GM23338 (cell line): ENCODE results near the gene C17orf100.
"Not testable (repeated sequence)": the region's sequence is repeated elsewhere in the genome, so short reads cannot be mapped to it uniquely, and the experiment has no call there.

ENCODE experiments used
- CREB1 ChIP-seq: fragments of 250-450 bp; sonication (Bioruptor Pico); IDR thresholded peaks from 2 replicates; pipeline ENCODE4 v1.5.0; 2020; ENCODE audit warnings: low read depth, mild to moderate bottlenecking, moderate library complexity
- CTCF ChIP-seq, 2 experiments: fragments of 200-600 bp in 1 of 2; sonication (generic) in 1 of 2; conservative IDR thresholded peaks; 2 replicates each; pipeline versions ENCODE4 v1.5.1 to v1.6.1; 2016 to 2017; ENCODE audit warnings: antibody characterized with exemption in 2 of 2, low read depth in 2 of 2, mild to moderate bottlenecking in 2 of 2, moderate library complexity in 1 of 2
- ETS1 ChIP-seq: IDR thresholded peaks from 2 replicates; pipeline ENCODE4 v1.6.1; 2016; ENCODE audit warnings: antibody characterized with exemption
- EZH2 ChIP-seq: fragments of 200-600 bp; sonication (generic); IDR thresholded peaks from one replicate; pipeline ENCODE4 v1.8.0; 2017; ENCODE audit warnings: antibody characterized with exemption, mild to moderate bottlenecking, low read depth; ENCODE audit not compliant: unreplicated experiment
- EZH2phosphoT487 ChIP-seq: fragments of 200-600 bp; sonication (generic); IDR thresholded peaks from one replicate; pipeline ENCODE4 v1.8.1; 2018; ENCODE audit warnings: antibody characterized with exemption; ENCODE audit not compliant: unreplicated experiment
- JUNB ChIP-seq: IDR thresholded peaks from one replicate; pipeline ENCODE4 v1.6.1; 2016; ENCODE audit warnings: antibody characterized with exemption; ENCODE audit not compliant: unreplicated experiment
- NANOG ChIP-seq: IDR thresholded peaks from 2 replicates; pipeline ENCODE4 v1.6.1; 2016; ENCODE audit warnings: antibody characterized with exemption, borderline replicate concordance
- POLR2AphosphoS5 ChIP-seq: IDR thresholded peaks from 2 replicates; pipeline ENCODE4 v1.6.1; 2016; ENCODE audit warnings: antibody characterized with exemption, low read depth
- REST ChIP-seq: IDR thresholded peaks from one replicate; pipeline ENCODE4 v1.6.1; 2018; ENCODE audit warnings: antibody characterized with exemption; ENCODE audit not compliant: unreplicated experiment
- STAT1 ChIP-seq: IDR thresholded peaks from one replicate; pipeline ENCODE4 v1.6.1; 2016; ENCODE audit warnings: antibody characterized with exemption; ENCODE audit not compliant: unreplicated experiment
- ZNF114 ChIP-seq: fragments of 250-450 bp; sonication (Bioruptor Pico); IDR thresholded peaks from 2 replicates; pipeline ENCODE4 v1.5.0; 2020; ENCODE audit warnings: mild to moderate bottlenecking, moderate library complexity
- ZNF331 ChIP-seq: fragments of 250-450 bp; sonication (Bioruptor Pico); IDR thresholded peaks from 2 replicates; pipeline ENCODE4 v1.5.0; 2020; ENCODE audit warnings: low read depth, mild to moderate bottlenecking, moderate library complexity
- ZNF462 ChIP-seq: fragments of 250-450 bp; sonication (Bioruptor Pico); IDR thresholded peaks from 2 replicates; pipeline ENCODE4 v1.5.0; 2020; ENCODE audit warnings: mild to moderate bottlenecking, moderate library complexity

- TF ChIP-seq ETS1; CREB1; CTCF (conservative IDR thresholded peaks at IDR 0.05; ENCODE audit: low read depth in 2 of 2); EZH2; POLR2AphosphoS5; EZH2phosphoT487; REST; NANOG; STAT1; JUNB; ZNF331 (CRISPR knock-in tag); ZNF114 (CRISPR knock-in tag); ZNF462 (CRISPR knock-in tag): not testable (repeated sequence)
Measured at GRCh38 chr17:6663200-6663599, 11.6 kb downstream of the C17orf100 start.
